PC-9 (cell line): ENCODE measurements around the gene ATP10A.

ENCODE experiments used
- EZH2 ChIP-seq: fragments of 200-600 bp; sonication (generic); IDR thresholded peaks from 2 replicates; pipeline ENCODE4 v1.8.0; 2017; ENCODE audit warnings: antibody characterized with exemption, low read depth
- TF ChIP-seq, protein P1 (sequence below): fragments of 200-600 bp; sonication (generic); conservative IDR thresholded peaks from 2 replicates; pipeline ENCODE4 v1.6.1; 2017; ENCODE audit warnings: mixed run types, antibody characterized with exemption, mild to moderate bottlenecking, moderate library complexity

DNA sequence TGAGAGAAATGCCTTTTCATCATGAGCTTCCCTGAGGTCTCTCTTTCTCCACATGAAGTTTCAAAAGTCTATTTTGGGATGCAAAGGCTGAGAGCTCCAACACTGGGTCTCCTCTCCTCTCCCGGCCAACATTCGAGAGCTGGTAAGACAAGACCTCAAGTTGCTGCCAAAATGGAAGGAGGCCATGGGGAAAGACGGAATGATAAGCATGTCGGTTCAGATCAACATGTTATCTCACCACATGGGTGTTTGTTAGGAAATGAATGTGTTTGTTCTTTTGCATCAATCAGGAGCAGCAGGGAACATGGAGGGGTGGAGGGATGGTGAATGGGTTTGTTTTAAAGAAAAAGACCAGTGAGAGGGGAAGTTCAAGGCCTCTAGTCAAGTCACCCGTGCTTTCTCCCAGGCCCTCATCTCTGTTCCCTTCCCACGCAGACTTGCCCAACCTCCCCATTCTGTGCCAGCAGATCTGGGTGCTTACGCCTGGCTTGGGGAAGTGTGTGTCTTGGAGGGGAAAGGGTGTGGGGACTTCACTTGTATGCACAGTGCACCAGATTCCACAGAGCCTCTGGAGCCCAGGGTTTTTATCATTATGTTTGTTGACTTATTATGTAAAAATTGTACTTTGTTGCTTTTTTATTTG, 23.5 kb upstream of the ATP10A start:
- TF ChIP-seq, protein P1, sequence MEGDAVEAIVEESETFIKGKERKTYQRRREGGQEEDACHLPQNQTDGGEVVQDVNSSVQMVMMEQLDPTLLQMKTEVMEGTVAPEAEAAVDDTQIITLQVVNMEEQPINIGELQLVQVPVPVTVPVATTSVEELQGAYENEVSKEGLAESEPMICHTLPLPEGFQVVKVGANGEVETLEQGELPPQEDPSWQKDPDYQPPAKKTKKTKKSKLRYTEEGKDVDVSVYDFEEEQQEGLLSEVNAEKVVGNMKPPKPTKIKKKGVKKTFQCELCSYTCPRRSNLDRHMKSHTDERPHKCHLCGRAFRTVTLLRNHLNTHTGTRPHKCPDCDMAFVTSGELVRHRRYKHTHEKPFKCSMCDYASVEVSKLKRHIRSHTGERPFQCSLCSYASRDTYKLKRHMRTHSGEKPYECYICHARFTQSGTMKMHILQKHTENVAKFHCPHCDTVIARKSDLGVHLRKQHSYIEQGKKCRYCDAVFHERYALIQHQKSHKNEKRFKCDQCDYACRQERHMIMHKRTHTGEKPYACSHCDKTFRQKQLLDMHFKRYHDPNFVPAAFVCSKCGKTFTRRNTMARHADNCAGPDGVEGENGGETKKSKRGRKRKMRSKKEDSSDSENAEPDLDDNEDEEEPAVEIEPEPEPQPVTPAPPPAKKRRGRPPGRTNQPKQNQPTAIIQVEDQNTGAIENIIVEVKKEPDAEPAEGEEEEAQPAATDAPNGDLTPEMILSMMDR: no peak
- TF ChIP-seq EZH2: no peak
